ENCODE measurements around the gene IRX4.

IRX4 gene

DNA sequence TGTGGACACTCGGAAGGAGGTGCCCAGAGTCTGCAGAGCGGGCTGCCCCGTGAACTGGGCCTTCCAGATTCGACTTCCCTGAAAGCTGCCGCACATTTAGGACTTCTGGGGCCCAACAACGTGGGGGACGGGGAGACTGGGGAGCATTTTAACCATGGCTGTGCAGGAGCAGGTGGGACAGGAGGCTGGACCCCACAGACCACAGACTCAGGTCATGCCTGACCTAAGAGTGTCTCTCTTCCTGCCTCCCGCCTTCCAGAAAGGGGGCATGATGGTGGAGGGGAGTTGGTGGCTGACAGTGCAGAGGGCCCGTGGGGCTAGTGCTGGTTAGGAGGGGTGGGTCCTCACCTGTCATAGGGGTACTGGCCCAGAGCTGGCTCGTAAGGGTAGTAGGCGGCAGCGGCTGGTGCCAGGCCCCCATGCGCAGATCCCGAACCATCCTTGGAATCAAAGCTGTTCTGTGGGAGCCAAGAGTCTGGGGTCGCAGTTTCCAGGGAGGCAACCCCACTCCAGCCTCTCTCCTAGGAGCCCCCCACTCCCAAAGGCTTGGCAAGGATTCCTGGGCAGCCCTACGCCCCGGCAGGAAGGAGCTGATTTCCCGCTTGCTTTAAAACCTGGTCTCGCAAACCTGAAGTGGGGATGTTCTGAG lies 2.2 kb downstream of the IRX4 start:
- Histone ChIP-seq H3K27ac (ENCODE audit: low read length) (no peak overlapping the region), H3K27me3 (ENCODE audit: control insufficient read depth, insufficient read depth, low read length) (peaks cover 100% of the 10 kb centered on the region), H3K4me1 (ENCODE audit: control insufficient read depth, low read depth, low read length) (peaks cover 18% of the 10 kb centered on the region), H3K9me3 (ENCODE audit: control insufficient read depth, low read depth, low read length) (no peaks in the 10 kb centered on the region), H3K36me3 (ENCODE audit: control insufficient read depth, low read depth, low read length) (no peaks in the 10 kb centered on the region), H3K4me3 (ENCODE audit: low read length) (no peak overlapping the region), H3K9ac (ENCODE audit: low read length) (no peak overlapping the region)

DNA sequence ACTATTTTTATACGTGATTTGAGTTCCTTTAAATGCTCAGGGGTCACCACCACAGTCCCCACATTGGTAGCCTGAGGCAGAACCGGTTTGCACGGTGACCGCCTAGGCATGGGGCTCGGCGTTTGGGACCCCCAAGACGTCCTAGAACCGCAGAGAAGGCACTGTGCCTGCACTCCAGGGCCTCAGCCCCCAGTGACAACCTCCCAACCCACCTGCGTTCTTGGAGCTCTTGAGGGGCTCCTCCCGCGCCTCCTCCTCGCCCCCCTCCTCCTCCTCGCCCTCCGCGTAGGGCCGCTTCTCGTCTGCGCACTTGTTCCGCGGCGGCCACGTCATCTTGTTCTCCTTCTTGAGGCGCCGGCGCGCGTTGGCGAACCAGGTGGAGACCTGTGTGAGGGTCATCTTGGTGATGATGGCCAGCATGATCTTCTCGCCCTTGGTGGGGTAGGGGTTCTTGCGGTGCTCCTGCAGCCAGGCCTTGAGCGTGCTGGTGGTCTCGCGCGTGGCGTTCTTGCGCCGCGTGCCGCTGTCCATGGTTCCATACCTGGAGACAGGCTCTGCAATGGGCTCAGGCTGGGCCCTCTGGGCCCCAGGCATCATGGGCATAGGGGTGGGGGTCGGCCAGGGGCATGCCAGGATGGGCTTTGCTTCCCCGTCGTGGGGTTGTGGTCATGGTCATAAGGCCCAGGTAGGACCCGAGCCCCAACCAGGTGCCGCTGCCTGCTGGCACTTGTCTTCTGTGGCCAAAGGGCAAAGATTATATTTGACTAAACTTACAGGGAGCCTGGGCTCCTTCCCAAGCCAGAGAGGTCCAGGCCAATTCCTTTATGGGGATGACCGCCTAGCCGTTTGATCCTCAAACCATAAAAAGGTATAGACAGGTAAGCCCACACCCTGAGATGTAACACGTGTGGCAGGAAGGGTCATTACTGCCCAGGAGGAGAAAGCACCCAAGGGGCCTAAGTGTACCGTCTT lies 3.1 kb downstream of the IRX4 start:
- Histone ChIP-seq H3K27me3 (ENCODE audit: control insufficient read depth, insufficient read depth, low read length) (peaks cover 100% of the 10 kb centered on the region), H3K9me3 (ENCODE audit: control insufficient read depth, low read depth, low read length) (no peaks in the 10 kb centered on the region), H3K4me1 (ENCODE audit: control insufficient read depth, low read depth, low read length) (peaks cover 21% of the 10 kb centered on the region)

GRCh38 chr5:1878050-1878849 lies 4.5 kb downstream of the IRX4 start:
- Histone ChIP-seq H3K36me3 (ENCODE audit: control insufficient read depth, low read depth, low read length) (no peaks in the 10 kb centered on the region), H3K27me3 (ENCODE audit: control insufficient read depth, insufficient read depth, low read length) (peaks cover 100% of the 10 kb centered on the region), H3K4me3 (ENCODE audit: low read length) (no peak overlapping the region)

More for the DNA sequence above, 3.1 kb downstream of the IRX4 start:
- no peak overlapping the region for H3K27ac ChIP-seq (ENCODE audit: low read length)
- no peak overlapping the region for H3K4me3 ChIP-seq (ENCODE audit: low read length)
- no peak overlapping the region for H3K9ac ChIP-seq (ENCODE audit: low read length)
- H3K36me3 ChIP-seq (ENCODE audit: control insufficient read depth, low read depth, low read length), result no peaks in the 10 kb centered on the region

GRCh38 chr5:1877103-1878049 lies 5.3 kb downstream of the IRX4 start:
- Histone ChIP-seq H3K4me3 (ENCODE audit: low read length) (no peak overlapping the region), H3K27me3 (ENCODE audit: control insufficient read depth, insufficient read depth, low read length) (peaks cover 100% of the 10 kb centered on the region), H3K9ac (ENCODE audit: low read length) (no peak overlapping the region), H3K9me3 (ENCODE audit: control insufficient read depth, low read depth, low read length) (no peaks in the 10 kb centered on the region), H3K36me3 (ENCODE audit: control insufficient read depth, low read depth, low read length) (no peaks in the 10 kb centered on the region), H3K27ac (ENCODE audit: low read length) (no peak overlapping the region), H3K4me1 (ENCODE audit: control insufficient read depth, low read depth, low read length) (peaks cover 16% of the 10 kb centered on the region)

More at GRCh38 chr5:1878050-1878849, 4.5 kb downstream of the IRX4 start:
- peaks cover 19% of the 10 kb centered on the region for H3K4me1 ChIP-seq (ENCODE audit: control insufficient read depth, low read depth, low read length)
- no peak overlapping the region for H3K9ac ChIP-seq (ENCODE audit: low read length)
- no peak overlapping the region for H3K27ac ChIP-seq (ENCODE audit: low read length)
- H3K9me3 ChIP-seq (ENCODE audit: control insufficient read depth, low read depth, low read length), result no peaks in the 10 kb centered on the region

DNA sequence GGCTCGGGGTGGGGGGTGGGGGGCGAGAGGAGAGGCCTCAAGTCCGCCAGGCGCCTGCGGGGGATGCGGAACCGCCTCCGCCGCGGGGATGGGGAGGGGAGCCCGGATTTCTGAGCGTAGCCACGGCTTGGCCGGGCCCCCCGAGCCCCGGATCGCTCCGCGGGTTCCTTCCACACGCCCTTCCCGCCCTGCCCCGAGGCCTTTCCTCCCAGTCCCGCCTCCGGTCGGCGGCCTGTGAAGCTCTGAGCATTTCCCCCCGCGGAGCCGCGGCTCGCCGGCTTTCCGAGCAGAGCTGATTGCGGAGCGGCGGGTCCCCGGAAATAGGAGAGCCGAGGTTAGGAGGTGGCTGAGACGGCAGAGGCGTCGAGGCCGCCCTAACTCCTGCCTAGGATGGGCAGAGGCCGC lies 6.1 kb downstream of the IRX4 start:
- peaks cover 96% of the 10 kb centered on the region for H3K27me3 ChIP-seq (ENCODE audit: control insufficient read depth, insufficient read depth, low read length)
- no peaks in the 10 kb centered on the region for H3K36me3 ChIP-seq (ENCODE audit: control insufficient read depth, low read depth, low read length)
- H3K4me1 ChIP-seq (ENCODE audit: control insufficient read depth, low read depth, low read length), result peaks cover 16% of the 10 kb centered on the region
- no peak overlapping the region for H3K27ac ChIP-seq (ENCODE audit: low read length)
- H3K9ac ChIP-seq (ENCODE audit: low read length), result no peak overlapping the region
- H3K4me3 ChIP-seq (ENCODE audit: low read length), result no peak overlapping the region
- no peaks in the 10 kb centered on the region for H3K9me3 ChIP-seq (ENCODE audit: control insufficient read depth, low read depth, low read length)

GRCh38 chr5:1875843-1876659 lies 6.7 kb downstream of the IRX4 start:
- H3K36me3 ChIP-seq (ENCODE audit: control insufficient read depth, low read depth, low read length), result no peaks in the 10 kb centered on the region
- H3K4me3 ChIP-seq (ENCODE audit: low read length), result peak overlapping the region; percentile 37
- H3K4me1 ChIP-seq (ENCODE audit: control insufficient read depth, low read depth, low read length), result peaks cover 16% of the 10 kb centered on the region
- no peak overlapping the region for H3K27ac ChIP-seq (ENCODE audit: low read length)
- H3K9ac ChIP-seq (ENCODE audit: low read length), result no peak overlapping the region
- H3K27me3 ChIP-seq (ENCODE audit: control insufficient read depth, insufficient read depth, low read length), result peaks cover 92% of the 10 kb centered on the region
- H3K9me3 ChIP-seq (ENCODE audit: control insufficient read depth, low read depth, low read length), result no peaks in the 10 kb centered on the region

GRCh38 chr5:1875281-1875842 lies 7.4 kb downstream of the IRX4 start:
- Histone ChIP-seq H3K9ac (ENCODE audit: low read length) (no peak overlapping the region), H3K4me3 (ENCODE audit: low read length) (peak overlapping the region; percentile 37)

DNA sequence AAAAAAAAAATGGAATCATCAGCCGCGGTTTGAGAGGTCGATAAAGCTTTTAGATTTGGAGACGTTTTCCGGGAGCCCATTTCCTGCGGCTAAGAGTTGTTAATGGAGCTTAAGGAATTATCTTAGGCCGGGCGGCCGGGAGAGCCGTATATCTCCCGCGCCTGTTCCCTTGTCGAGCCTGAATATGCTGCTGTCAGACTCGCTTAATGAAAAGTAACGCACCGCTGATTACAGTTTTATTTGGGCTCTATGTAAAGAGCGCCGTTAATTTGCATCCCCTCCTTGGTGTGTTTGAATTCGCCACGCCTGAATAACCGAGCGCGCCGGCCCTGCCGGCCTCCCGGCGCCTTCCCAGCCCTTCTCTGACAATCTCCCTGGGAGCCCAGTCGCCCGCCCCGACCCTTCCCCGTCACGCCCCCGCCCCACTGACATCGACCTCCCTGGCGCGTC lies 7.9 kb downstream of the IRX4 start:
- peaks cover 16% of the 10 kb centered on the region for H3K4me1 ChIP-seq (ENCODE audit: control insufficient read depth, low read depth, low read length)
- H3K27ac ChIP-seq (ENCODE audit: low read length), result no peak overlapping the region
- H3K4me3 ChIP-seq (ENCODE audit: low read length), result peak overlapping the region; percentile 37
- H3K27me3 ChIP-seq (ENCODE audit: control insufficient read depth, insufficient read depth, low read length), result peaks cover 80% of the 10 kb centered on the region
- H3K9me3 ChIP-seq (ENCODE audit: control insufficient read depth, low read depth, low read length), result no peaks in the 10 kb centered on the region
- no peaks in the 10 kb centered on the region for H3K36me3 ChIP-seq (ENCODE audit: control insufficient read depth, low read depth, low read length)
- no peak overlapping the region for H3K9ac ChIP-seq (ENCODE audit: low read length)

More at GRCh38 chr5:1875281-1875842, 7.4 kb downstream of the IRX4 start:
- H3K9me3 ChIP-seq (ENCODE audit: control insufficient read depth, low read depth, low read length), result no peaks in the 10 kb centered on the region
- H3K27me3 ChIP-seq (ENCODE audit: control insufficient read depth, insufficient read depth, low read length), result peaks cover 86% of the 10 kb centered on the region
- peaks cover 16% of the 10 kb centered on the region for H3K4me1 ChIP-seq (ENCODE audit: control insufficient read depth, low read depth, low read length)
- no peak overlapping the region for H3K27ac ChIP-seq (ENCODE audit: low read length)
- no peaks in the 10 kb centered on the region for H3K36me3 ChIP-seq (ENCODE audit: control insufficient read depth, low read depth, low read length)

- Histone ChIP-seq H3K9ac (ENCODE audit: low read length) (no peak overlapping the region), H3K36me3 (ENCODE audit: control insufficient read depth, low read depth, low read length) (no peaks in the 10 kb centered on the region), H3K27ac (ENCODE audit: low read length) (no peak overlapping the region), H3K4me3 (ENCODE audit: low read length) (peak overlapping the region; percentile 37), H3K4me1 (ENCODE audit: control insufficient read depth, low read depth, low read length) (peaks cover 16% of the 10 kb centered on the region), H3K27me3 (ENCODE audit: control insufficient read depth, insufficient read depth, low read length) (peaks cover 75% of the 10 kb centered on the region), H3K9me3 (ENCODE audit: control insufficient read depth, low read depth, low read length) (no peaks in the 10 kb centered on the region)
Measured at GRCh38 chr5:1874348-1874747, 8.4 kb downstream of the IRX4 start.
